ENCODE measurements around the gene LILRB5. TPM values are rescaled to one million over a fixed set of nuclear protein-coding genes. Genes with fewer than 3 reads are reported as not detected.

LILRB5 gene
- total and polyA plus RNA-seq, 8 donors, result 0.23 to 3.1 (median 1.1) TPM

GRCh38 chr19:54268936-54269335 lies 11.9 kb upstream of the LILRB5 start:
- Histone ChIP-seq H3K4me1 (no peaks in the 10 kb centered on the region), H3K27ac (no peak overlapping the region), H3K4me3 (no peak overlapping the region), H3K36me3 (no peaks in the 10 kb centered on the region), H3K27me3 (peaks cover 0 to 6% (median 0%) of the 10 kb centered on the region in 4 donors), H3K9me3 (no peaks in the 10 kb centered on the region)
- ATAC-seq (no peak), FAIRE-seq (no peak), DNase-seq (no peak)
- intact Hi-C loops (cut with DNase I), result no loop called here
- 23 to 28% methylated on average over 2 of the region's 2 CpGs for WGBS, 2 donors
- no peak for TF ChIP-seq CTCF (IDR thresholded peaks at IDR 0.05)

- FAIRE-seq, result no peak
These were observed 9.1 kb upstream of the LILRB5 start for GRCh38 chr19:54266133-54266532.

GRCh38 chr19:54262470-54262869 lies 5.4 kb upstream of the LILRB5 start:
- Histone ChIP-seq H3K4me3 (no peak overlapping the region), H3K9me3 (no peaks in the 10 kb centered on the region), H3K27ac (no peak overlapping the region), H3K36me3 (no peaks in the 10 kb centered on the region), H3K4me1 (no peaks in the 10 kb centered on the region), H3K27me3 (no peaks in the 10 kb centered on the region)
- FAIRE-seq, result peak; percentile 90
- TF ChIP-seq CTCF (IDR thresholded peaks at IDR 0.05), result no peak
- intact Hi-C loops (cut with DNase I), result no loop called here
- no peak for DNase-seq
- ATAC-seq, result no peak
- WGBS, 2 donors, result 52 to 71% methylated on average over 2 of the region's 2 CpGs

More at GRCh38 chr19:54266133-54266532, 9.1 kb upstream of the LILRB5 start:
- DNase-seq (peak; percentile 65 to 88 (median 74)), ATAC-seq (peak in 3 of 4 donors; percentile 83 to 90 (median 87))
- intact Hi-C loops (cut with DNase I), result no loop called here
- H3K27me3 ChIP-seq, result peaks cover 0 to 6% (median 0%) of the 10 kb centered on the region in 4 donors
- no peak overlapping the region for H3K4me3 ChIP-seq
- TF ChIP-seq CTCF (IDR thresholded peaks at IDR 0.05), result peak; percentile 47 to 82 (median 68)
- H3K9me3 ChIP-seq, result no peaks in the 10 kb centered on the region
- H3K36me3 ChIP-seq, result no peaks in the 10 kb centered on the region
- no peaks in the 10 kb centered on the region for H3K4me1 ChIP-seq
- no peak overlapping the region for H3K27ac ChIP-seq
- WGBS, 2 donors, result 2 to 3% methylated on average over 6 of the region's 6 CpGs

- ATAC-seq (no peak), FAIRE-seq (no peak), DNase-seq (peak in 2 of 6 donors; percentile 14 to 28)
- Histone ChIP-seq H3K27ac (no peak overlapping the region), H3K27me3 (no peaks in the 10 kb centered on the region), H3K36me3 (no peaks in the 10 kb centered on the region), H3K4me3 (no peak overlapping the region), H3K4me1 (no peaks in the 10 kb centered on the region), H3K9me3 (no peaks in the 10 kb centered on the region)
- 57 to 62% methylated on average over 11 of the region's 11 CpGs for WGBS, 2 donors
- TF ChIP-seq CTCF (IDR thresholded peaks at IDR 0.05), result no peak
- intact Hi-C loops (cut with DNase I), result no loop called here
These were observed 5.0 kb upstream of the LILRB5 start for GRCh38 chr19:54262066-54262465.

- H3K9me3 ChIP-seq, result no peaks in the 10 kb centered on the region
- no peak overlapping the region for H3K27ac ChIP-seq
- no peak for TF ChIP-seq CTCF (IDR thresholded peaks at IDR 0.05)
- FAIRE-seq, result no peak
- H3K4me1 ChIP-seq, result no peaks in the 10 kb centered on the region
- no peaks in the 10 kb centered on the region for H3K36me3 ChIP-seq
- 39 to 49% methylated on average over 19 of the region's 19 CpGs for WGBS, 2 donors
- intact Hi-C loops (cut with DNase I), result no loop called here
- ATAC-seq, result no peak
- no peak overlapping the region for H3K4me3 ChIP-seq
- peaks cover 0 to 6% (median 2%) of the 10 kb centered on the region in 4 donors for H3K27me3 ChIP-seq
- peak in 1 of 6 donors; percentile 46 for DNase-seq
These were observed 590 bp downstream of the LILRB5 start for GRCh38 chr19:54256250-54257115.
